OCI-LY7 (cell line): Measurements from ENCODE around the gene SPP2.

Experiments
- EZH2phosphoT487 ChIP-seq: fragments of 200-600 bp; sonication (generic); IDR thresholded peaks from 2 replicates; pipeline ENCODE4 v1.6.1; 2018; ENCODE audit warnings: low read depth, borderline replicate concordance, mild to moderate bottlenecking, mixed run types, antibody characterized with exemption, low read length, moderate library complexity, mixed read lengths
- TF ChIP-seq, protein P1 (sequence below): fragments of 200-600 bp; sonication (generic); conservative IDR thresholded peaks from 2 replicates; pipeline ENCODE4 v1.5.1; 2014; ENCODE audit warnings: mild to moderate bottlenecking, antibody characterized with exemption, low read length, moderate library complexity, mixed read lengths

DNA sequence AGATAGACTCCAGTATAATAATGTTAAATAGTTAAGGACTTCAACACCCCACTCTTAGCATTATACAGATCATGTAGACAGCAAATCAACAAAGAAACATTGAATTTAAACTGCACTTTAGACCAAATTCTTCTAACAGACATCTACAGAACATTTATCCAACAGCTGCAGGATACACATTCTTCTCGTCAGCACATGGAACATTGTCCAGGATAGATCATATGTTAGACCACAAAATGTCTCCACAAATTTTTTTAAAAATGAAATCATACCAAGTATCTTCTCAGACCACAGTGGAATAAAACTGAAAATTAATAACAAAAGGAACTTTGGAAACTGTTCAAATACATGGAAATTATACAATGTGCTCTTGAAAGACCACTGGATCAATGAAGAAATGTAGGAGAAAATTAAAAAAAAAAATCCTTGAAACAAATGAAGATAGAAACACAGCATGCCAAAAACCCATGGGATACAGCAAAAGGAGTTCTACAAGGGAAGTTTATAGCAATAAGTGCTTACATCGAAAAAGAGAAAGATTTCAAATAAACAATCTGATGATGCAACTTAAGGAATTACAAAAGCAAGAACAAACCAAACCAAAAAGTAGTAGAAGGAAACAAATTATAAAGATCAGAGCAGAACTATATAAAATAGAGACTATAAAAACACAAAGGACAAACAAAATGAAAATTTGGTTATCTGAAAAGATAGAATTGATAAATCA lies 12.3 kb upstream of the SPP2 start:
- TF ChIP-seq, protein P1, sequence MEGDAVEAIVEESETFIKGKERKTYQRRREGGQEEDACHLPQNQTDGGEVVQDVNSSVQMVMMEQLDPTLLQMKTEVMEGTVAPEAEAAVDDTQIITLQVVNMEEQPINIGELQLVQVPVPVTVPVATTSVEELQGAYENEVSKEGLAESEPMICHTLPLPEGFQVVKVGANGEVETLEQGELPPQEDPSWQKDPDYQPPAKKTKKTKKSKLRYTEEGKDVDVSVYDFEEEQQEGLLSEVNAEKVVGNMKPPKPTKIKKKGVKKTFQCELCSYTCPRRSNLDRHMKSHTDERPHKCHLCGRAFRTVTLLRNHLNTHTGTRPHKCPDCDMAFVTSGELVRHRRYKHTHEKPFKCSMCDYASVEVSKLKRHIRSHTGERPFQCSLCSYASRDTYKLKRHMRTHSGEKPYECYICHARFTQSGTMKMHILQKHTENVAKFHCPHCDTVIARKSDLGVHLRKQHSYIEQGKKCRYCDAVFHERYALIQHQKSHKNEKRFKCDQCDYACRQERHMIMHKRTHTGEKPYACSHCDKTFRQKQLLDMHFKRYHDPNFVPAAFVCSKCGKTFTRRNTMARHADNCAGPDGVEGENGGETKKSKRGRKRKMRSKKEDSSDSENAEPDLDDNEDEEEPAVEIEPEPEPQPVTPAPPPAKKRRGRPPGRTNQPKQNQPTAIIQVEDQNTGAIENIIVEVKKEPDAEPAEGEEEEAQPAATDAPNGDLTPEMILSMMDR, result no peak
- no peak for TF ChIP-seq EZH2phosphoT487
